Dermis microvascular lymphatic vessel endothelial cell (primary cell): Measurements from ENCODE around the gene DNAH6. TPM values are rescaled to one million over a fixed set of nuclear protein-coding genes. Genes with fewer than 3 reads are reported as not detected.
"Not testable (repeated sequence)": the region's sequence is repeated elsewhere in the genome, so short reads cannot be mapped to it uniquely, and the experiment has no call there.

Experiments used
- DNase-seq, 2 donors: peaks; one replicate each; pipeline versions ENCODE4 v3.0.0 to v3.0.0-alpha.2; 2010; ENCODE audit warnings: low read depth in 2 of 2
- total RNA-seq: library from RNA; depleted of rRNA; stranded (reverse); fragments of >200 nt; gene quantifications from 2 replicates; pipeline ENCODE4 v1.2.1, GENCODE V29; 2014

The DNAH6 gene
- total RNA-seq, 1 donor from 2014 or later, result under 0.01 TPM

GRCh38 chr2:84511024-84511423, 5.3 kb upstream of the DNAH6 start:
- DNase-seq, result not testable (repeated sequence)

- no peak for DNase-seq
These were observed 510 bp upstream of the DNAH6 start for GRCh38 chr2:84515788-84516187.

- no peak for DNase-seq
These were observed 3.1 kb downstream of the DNAH6 start for GRCh38 chr2:84519332-84519957.

- no peak for DNase-seq
These were observed 10.3 kb downstream of the DNAH6 start for GRCh38 chr2:84526562-84526961.

GRCh38 chr2:84527137-84528129, 11.1 kb downstream of the DNAH6 start:
- no peak for DNase-seq

- no peak for DNase-seq
These were observed 16.0 kb downstream of the DNAH6 start for GRCh38 chr2:84532291-84532690.

- DNase-seq, result peak in 1 of 2 donors; percentile 3
These were observed 17.9 kb downstream of the DNAH6 start for GRCh38 chr2:84534225-84534624.

- DNase-seq, result no peak
These were observed 21.0 kb downstream of the DNAH6 start for GRCh38 chr2:84537251-84537650.

GRCh38 chr2:84539729-84540128, 23.4 kb downstream of the DNAH6 start:
- no peak for DNase-seq

GRCh38 chr2:84545005-84545404, 28.7 kb downstream of the DNAH6 start:
- no peak for DNase-seq

- no peak for DNase-seq
These were observed 30.3 kb downstream of the DNAH6 start for GRCh38 chr2:84546551-84546950.

- DNase-seq, result no peak
These were observed 32.0 kb downstream of the DNAH6 start for GRCh38 chr2:84548303-84548702.

GRCh38 chr2:84550916-84551315, 34.6 kb downstream of the DNAH6 start:
- DNase-seq, result no peak

- DNase-seq, result not testable (repeated sequence)
These were observed 35.2 kb downstream of the DNAH6 start for GRCh38 chr2:84551526-84551925.

GRCh38 chr2:84556190-84556589, 39.9 kb downstream of the DNAH6 start:
- DNase-seq, result no peak

GRCh38 chr2:84559838-84560237, 43.5 kb downstream of the DNAH6 start:
- no peak for DNase-seq

GRCh38 chr2:84579661-84580060, 63.4 kb downstream of the DNAH6 start:
- no peak for DNase-seq

GRCh38 chr2:84603911-84604310, 87.6 kb downstream of the DNAH6 start:
- DNase-seq, result no peak

GRCh38 chr2:84613082-84613481, 96.8 kb downstream of the DNAH6 start:
- DNase-seq, result no peak

GRCh38 chr2:84619794-84620371, 103.6 kb downstream of the DNAH6 start:
- no peak for DNase-seq

GRCh38 chr2:84628486-84628885, 112.2 kb downstream of the DNAH6 start:
- no peak for DNase-seq

GRCh38 chr2:84629550-84629949, 113.3 kb downstream of the DNAH6 start:
- no peak for DNase-seq
